Right forelimb (tissue), 1 donor: Measurements from ENCODE around the gene TLL1.

Experiments
- DNase-seq: peaks from one replicate; pipeline ENCODE4 v3.0.0-alpha.2; 2018

The TLL1 gene

DNA sequence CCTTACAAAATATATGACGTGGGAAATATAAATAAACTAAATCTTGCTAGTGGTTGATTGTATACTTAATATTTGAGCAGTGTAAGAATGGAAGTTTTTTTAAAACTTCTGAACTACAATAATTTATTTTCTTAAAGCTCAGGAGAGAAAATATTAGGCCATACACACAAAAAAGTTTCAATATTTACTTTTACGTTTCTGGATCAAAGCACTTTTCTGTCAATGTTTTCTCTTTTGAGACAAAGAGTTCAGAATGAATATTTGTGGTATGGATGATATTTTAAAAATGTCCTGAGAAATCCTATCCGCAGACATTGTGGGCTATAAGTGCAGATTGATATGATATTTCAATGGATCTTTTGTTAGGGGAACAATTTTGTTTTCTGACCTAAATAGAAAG lies 109.9 kb downstream of the TLL1 start:
- no peak for DNase-seq

DNA sequence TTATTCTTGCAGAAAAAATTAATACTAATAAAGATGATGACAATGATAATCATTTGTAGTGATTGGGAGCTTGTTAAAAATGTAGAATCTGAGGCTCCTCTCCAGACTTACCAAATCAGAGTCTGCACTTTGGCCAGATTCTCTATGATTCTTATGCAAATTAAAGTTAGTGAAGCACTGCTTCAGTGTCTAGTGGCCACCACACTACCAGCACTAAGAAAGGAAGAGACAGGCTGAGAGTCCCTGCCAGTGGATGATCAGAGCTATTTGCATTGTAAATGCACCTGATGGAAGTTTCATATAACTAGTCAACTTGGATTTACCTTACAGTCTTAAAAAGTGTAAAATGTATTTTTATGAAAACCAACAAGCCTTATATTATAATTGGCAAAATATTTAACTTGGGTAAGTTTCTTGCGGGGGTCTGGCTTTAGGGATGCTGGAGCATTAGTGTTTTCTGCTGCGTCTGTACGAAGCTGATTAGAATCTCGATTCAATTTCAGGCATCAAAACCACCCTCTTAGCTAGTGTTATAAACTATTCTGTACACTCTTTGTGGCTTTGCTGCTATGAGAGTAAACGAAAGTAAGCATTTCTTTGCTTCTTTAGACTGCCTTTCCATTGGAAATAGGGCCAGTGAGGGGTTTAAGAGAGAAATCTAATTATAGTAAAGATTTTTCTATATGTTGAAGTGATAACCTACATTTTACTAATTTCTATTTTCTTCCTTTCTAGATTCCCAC lies 114.1 kb downstream of the TLL1 start:
- DNase-seq = no peak

DNA sequence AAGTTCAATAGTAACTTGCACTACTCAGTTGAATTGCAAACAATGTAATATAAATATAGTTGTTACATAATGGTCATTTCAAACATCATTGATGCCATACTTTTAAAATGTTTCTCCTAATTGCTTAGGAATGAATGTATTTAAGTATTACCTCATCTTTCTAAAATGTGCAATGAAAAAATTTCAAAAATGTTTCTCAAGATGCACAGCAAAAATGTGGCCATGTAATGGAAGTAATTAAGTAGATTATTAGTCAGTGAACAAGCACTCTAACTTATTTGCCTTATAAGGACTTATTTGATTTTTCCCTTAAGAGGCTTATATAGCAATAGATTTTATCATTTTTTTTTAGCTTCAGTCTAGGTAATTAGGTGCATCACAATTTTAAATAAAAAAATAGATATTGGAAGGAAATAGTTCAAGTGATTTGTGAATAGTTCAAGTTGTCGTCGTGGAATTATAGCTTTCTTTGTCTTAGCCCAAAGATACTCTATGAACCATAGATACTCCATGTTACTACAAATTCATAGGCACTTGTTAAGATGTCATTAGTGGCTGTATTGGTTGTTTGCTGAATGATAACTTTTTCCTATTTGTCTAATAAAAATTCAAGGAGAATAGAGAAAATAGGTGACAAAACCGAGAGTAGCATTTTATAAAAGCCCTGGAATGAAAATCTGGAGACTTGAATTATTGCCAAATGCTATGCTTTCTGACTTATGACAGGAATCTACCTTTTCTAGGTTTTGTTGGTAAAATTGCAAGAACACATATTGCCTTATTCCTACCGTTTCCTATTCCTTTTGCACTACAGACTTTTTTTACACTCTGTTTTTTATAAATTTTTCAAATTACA lies 118.5 kb downstream of the TLL1 start:
- DNase-seq = no peak

DNA sequence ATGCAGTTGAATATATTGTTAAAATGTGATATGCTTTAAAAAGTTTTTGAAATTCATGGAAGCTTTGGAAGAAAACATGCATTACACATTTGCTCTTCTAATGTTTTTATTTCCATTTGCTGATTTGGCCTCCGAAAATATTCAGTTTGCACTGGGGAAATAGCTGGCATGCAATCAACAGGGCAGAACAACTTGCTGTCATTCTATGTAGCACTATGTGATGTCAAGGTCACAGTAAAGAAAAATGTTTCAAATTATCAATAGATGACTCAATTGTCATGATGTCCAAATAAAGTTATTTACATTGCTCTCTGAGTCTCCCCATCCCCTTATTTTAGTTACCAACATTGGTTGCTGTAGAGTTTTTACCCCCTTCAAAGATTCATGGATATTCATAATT lies 119.2 kb downstream of the TLL1 start:
- DNase-seq = no peak

DNA sequence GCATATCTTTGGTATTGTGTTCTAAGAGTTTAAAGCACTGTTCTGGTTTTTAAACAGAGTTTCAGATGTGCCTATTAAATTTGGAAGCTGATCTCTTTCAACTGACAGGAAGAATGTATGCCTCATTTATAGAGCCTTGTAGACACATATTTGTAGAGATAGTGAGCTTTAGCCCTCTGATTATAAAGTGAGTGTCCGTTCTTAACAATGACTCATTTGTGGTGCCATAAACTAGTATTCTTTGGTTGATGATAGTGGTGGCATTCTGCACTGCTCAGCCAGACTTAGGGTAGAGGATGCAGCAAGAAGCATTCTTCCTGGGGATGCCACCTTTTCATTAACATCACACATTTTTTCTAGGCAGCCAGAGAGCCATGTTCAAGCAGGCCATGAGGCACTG lies 121.7 kb downstream of the TLL1 start:
- no peak for DNase-seq

DNA sequence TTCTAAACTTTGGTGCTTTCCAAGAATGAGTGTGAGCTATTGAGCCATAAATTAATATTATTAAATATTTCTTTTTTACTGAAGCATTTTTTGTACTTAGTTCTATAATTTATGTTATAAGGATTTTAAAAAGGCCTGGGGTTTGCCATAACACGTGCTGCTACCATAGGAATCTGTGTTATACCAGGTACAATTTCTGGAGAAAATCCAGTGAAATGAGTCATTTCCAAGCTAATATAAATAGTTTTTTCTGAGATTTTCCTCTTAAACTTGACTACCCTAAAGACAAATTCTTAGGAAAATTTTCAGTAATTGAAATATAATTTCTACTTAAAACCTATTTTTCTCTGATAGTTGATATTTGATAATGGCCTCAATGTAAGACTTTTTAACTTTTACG lies 130.8 kb downstream of the TLL1 start:
- DNase-seq = no peak

DNA sequence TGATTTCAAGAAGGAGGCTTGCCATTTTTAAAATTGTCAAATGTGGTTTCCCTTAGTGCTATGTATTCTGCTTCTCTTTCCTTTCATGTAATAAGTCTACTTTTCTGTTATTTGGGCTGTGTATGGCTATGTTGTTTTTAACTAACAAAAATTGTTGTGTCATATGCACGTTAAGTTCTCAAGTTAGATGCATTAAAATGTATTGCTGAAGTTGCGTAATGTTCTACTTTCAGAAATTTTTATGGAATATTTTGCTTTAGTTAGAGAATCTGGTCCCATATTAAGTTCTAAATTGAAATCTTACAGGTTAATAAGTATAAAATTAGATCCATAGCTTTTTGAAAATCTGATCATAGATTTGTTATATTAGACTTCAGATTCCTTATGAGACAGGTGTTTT lies 133.2 kb downstream of the TLL1 start:
- DNase-seq = no peak

DNA sequence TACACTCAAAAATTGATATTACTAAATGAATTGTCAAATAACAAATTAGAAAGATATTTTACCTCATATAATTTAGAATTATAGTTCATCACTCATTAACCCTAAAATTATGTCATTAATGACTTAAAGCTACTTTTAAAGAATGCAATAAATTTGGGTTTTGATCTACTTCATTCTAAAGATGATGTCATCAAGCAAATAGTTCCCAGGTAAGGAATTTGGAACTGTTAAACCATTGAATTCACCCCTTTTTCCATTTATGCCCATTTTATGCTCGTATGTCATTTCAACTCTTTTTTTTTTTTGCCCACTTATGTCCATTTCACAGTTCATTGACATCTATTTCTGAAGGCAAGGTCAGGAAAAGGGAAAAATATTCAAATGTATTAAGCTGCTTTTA lies 135.5 kb downstream of the TLL1 start:
- no peak for DNase-seq

DNA sequence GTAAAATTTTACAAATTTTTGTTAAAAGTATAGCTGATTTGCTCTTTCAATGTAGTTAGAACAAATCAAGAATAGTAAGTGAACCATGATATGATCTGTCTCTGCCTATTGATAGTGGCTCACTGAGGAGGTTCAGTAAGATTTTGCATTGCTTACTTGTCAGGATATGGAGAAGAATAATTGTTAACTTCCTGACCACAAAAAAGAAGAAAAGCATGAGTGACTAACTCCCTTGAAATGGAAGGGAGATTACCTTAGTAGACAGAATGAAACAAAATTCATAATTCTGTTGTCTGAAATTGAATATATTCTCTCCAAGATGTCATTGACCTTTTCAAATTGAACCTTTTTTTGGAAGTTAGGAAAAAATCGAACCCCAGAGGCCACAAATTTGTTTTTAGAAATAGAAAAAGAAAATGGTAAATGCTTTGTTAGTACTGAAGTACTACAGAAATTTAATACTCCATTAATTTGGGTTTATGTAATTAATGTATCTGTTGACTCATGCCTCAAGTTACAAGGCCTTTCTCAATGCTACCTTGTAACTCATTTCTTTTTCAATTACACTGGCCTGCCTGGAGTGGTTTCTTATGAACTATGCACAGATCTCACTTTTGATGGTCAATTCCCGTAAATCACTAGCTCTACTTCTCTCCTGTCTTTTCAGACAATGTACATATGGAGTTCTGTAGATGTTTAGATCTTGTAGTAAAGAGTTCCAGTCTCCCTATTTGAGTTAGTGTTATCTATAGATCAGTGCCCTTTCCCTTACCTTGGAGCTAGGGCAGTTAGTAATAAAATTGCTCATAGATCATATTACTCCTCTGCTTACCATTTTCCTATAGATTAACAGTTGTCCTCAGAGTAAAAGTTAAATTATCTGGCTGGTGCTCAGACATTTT lies 139.3 kb downstream of the TLL1 start:
- no peak for DNase-seq

DNA sequence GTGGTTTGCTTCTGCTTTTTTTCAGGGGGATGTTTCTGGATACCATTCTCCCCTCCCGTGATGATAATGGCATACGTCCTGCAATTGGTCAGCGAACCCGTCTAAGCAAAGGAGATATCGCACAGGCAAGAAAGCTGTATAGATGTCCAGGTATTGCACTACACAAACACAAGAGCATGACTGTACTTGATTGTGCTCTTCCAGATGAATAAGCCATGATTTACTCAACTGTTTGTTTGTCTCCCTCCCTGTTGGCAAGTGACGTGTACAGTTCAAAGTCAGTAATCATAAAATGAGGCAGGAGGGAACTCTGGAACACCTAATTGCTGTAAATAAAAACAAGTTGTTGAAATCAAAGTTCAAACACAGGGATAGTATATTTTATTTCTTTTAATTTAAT lies 141.4 kb downstream of the TLL1 start:
- DNase-seq = no peak

DNA sequence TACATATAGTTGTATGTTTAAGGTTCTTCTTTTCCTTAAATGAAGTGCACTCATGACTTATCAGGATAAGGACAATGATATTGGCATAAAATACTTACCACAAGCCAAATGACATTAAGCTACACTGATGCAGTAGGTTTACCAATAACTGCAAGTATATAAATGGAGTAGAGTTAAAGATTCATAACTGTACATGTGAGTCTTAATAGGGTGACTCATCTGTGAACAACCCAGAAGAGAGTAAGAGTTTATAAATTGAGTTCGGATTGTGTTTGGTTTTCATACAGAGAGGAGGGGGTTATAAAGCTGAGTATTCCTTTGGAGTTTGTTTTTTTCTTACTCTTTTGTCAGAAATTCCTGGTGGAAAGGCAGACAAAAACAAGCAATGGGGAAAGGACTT lies 144.8 kb downstream of the TLL1 start:
- no peak for DNase-seq

DNA sequence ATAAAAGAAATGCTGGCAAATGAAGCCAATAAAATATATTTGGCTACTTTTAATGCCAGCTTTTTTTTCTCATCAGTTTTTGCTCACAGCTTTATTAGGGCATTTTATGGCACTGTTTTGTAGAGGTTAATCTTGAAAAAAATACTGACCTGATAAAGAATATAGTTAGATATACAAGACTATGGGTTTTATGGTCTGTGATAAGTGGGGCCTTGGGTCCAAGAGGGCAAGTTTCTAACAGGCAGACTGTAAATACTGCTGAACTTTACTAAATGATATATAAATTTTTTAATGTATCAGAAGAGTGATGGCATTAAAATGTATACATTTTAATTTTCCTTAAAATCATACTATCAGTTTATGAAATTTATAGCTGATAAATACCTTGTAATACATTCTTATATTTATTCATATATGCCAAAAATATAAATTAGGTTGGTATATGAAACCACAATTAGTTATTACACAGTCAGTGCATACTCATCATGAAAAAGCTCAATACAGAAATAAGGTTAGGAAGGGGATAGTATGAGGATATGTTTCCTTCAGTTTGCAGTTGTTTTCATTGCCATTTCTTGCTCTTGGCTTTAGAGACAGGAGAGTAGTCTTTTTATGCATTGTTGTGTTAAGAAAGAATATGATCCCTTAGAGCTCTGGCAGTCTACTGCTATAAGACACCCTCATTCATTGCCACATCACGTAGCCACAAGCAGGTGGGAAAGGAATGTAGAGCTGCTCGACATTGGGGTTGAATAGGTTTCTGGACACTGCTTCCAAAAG lies 146.6 kb downstream of the TLL1 start:
- DNase-seq = no peak

DNA sequence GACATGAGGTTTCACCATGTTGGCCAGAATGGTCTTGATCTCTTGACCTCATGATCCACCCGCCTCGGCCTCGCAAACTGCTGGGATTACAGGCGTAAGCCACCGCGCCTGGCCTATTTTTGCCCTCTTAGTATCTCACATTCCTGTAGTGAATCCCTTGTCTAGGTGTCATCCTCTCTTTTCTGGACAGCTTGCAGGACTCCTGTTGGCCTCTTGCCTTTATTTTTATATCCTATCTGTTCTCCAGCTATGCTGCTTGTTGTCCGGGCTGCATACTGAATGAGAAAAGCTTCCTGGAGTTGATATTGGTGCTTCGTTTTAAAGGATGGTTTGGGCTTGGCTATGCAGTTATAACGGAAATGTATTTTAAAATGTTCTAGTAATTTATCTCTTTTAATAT lies 148.6 kb downstream of the TLL1 start:
- DNase-seq = no peak

DNA sequence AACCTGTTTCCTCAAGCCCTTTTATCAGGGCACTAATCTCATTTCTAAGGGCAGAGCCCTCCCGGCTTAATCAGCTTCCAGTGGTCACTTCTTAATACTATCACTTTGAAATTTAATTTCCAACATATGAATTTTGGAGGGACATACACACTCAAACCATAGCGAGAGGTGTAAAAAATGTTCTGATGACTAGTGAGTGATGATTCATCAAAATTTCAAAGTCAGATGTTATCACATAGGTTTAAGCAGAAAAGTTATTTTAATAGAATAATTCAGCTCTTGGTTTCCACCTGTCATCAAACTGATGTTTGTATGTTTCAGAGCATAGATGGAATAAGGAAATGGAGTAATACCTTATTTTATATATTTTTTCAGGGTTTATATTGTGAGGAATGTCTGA lies 161.9 kb downstream of the TLL1 start:
- DNase-seq = no peak

DNA sequence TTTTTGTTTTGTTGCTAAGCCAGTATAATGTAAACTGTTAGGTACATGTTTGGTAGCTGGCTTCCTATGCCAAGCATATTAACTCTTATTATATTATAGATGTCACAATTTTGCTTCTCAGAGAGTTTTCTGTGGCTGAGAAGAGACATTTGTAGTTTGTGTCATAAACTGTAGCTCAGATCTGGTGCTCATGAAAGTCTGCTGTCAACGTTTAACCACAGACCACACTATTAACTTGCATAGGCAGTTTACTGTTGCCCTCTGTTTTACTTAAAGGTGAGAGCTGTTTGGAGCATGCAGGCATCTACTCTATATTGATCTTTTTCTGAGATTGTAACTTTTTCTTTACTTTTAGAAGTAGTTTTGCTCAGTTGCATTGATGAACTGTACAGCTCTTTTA lies 166.8 kb downstream of the TLL1 start:
- DNase-seq = no peak

DNA sequence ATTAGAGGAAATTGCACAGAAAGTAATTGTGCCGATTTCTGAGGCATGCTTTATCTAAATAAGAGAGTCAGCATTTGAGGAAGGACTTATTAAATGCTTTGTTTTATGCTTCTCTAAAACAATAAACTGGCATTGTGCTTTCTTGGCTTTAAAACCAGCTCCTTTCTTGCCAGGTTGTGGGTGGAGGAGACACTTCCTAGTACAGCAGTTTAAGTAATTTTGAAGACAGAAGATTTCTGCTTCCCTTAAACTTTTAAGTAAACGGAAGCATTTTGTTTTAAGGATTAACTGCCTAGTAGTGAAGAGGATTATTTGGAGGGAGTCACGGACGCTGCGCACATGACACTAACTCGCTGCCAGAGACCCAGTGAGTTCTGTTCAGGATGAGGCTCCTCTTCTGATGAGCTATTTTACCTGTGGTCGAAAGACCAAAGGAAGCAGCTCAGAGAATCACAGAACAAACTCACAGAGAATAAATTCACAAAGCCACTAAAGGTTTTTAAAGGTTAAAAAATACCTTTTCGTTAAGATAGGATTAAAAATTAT lies 169.5 kb downstream of the TLL1 start:
- no peak for DNase-seq

DNA sequence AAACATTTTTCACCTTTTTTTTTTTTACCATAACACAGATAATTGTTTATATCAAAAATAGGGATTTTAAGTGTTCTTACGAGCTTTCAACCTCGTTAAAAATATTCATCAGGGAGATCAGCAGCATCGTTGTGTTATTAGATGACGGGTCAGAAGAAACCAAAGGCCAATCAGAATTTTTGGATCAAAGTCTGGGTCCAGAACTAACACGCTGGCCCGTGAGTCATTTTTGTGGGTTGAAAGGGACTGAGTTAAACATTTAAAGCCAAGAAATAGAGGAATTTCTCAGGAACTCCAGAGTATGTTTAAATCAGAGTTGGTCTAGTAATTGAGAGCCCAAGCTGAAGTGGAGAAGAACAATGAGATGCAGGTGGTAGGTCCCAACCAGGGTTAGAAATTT lies 170.8 kb downstream of the TLL1 start:
- DNase-seq = no peak

DNA sequence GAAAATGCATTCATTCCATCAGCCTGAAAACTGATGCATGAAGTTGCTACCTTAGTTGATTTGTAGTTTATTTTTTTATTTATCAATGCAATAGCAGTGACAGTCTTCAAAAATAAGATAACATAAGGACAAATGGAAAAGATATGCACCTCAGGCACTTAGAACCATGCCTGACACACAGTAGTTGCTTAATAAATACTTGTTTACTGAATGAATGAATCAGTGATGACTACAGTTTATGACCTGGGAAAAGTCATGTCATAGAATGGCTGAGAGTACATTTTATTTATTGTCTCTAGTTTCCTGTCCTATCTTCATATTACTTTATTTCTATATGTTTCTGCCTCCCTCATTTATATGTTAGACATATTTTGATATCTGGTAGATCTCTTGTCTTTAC lies 171.8 kb downstream of the TLL1 start:
- DNase-seq = no peak

DNA sequence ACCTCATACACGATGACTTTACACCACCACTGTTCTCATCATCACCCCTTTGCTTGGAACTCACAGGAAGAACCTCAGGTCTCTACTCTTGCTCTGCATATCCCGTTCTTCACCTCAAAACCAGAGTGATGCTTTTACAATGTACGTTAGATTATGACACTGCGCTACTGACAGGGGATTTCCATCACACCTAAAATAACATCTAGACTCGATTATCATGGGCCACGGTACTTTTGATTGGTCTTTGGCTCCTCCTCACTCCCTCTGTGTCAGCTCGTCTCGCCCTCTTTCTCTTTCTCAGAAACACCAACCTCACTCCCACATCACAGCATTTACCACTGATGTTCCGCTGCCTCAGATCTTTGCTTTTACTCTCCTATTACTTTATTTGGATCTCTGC lies 172.4 kb downstream of the TLL1 start:
- no peak for DNase-seq

DNA sequence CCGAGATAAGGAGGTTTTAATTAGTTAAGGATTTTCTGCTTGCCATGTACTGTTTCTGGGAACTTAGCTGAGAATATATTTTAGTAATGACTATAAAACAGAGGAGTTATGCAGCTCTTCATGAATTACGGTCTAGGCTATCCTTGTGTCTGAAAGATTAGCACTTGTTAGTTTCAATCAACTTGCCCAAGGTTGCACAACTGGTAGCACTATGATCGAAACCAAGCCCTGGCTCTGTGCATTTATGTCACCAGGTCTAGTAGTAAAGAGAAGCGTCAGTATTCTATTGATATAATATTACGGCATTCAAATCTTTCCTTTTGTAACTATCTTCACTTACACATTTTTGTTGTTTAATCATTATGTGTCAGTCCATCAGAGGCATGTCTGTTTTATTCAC lies 176.0 kb downstream of the TLL1 start:
- no peak for DNase-seq

DNA sequence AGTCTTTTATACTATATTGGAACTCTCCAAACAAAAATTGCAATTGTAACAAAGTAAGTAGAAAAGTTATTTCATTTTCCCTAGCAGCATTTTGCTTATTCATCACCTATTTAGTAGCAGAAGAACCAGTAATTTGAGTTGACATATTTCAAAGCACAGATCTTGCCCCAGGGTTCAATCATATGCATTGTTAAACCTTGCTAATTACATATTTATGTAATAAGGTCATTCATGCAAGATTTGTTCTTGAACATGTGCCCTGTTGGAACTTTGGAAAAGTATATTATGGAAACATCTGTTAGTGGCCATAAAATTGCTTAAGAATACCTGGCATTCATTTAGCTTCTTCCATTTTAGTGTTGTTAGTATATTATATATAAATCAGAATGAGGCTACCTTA lies 191.7 kb downstream of the TLL1 start:
- no peak for DNase-seq

DNA sequence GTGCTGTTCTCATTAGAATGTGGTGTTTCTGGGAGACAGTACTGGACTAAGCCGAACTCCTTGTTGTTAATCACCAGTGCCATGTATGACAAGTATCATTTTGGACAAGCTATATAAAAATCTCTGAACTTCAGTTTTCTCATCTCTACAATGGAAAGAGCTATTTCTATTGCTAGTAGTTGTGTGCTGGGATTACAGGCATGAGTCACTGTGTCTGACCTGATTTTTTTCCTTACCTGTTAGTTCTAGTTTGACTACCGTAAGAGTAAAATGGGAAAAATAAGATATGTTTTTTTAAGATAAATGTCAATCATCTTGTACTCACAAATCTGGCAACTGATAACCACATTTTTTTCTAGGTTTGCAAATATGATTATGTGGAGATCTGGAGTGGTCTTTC lies 192.3 kb downstream of the TLL1 start:
- no peak for DNase-seq
